NT2/D1 (cell line): ENCODE measurements around the gene CCDC134.

Experiments used
- SUZ12 ChIP-seq: IDR thresholded peaks from 2 replicates; pipeline ENCODE4 v1.6.1; 2011; ENCODE audit not compliant: insufficient read length, insufficient read depth; ENCODE audit errors: extremely low read depth
- YY1 ChIP-seq: IDR thresholded peaks from 2 replicates; pipeline ENCODE4 v1.6.1; 2011; ENCODE audit not compliant: insufficient read length, insufficient read depth
- ZNF274 ChIP-seq: IDR thresholded peaks from 2 replicates; pipeline ENCODE4 v1.6.1; 2011; ENCODE audit warnings: mild to moderate bottlenecking, low read depth, low read length

DNA sequence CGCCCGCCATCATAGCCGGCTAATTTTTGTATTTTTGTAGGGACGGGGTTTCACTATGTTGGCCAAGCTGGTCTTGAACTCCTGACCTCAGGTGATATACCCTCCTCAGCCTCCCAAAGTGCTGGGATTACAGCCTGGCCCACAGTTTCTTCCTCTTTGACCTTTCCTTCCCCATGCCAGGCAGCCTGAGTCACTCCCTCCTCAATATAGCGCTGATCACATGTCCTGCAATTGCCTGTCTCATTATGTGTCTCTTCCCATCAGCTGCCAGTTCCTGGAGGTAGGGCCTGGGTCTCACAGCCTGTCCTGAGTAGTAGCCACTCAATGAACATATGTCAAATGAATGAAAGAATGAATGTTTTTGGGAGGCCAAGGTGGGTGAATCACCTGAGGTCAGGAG lies 43.0 kb upstream of the CCDC134 start:
- no peak for TF ChIP-seq ZNF274
- TF ChIP-seq YY1 = no peak
- TF ChIP-seq SUZ12 = no peak
